HG03280 (cell line): ENCODE results near the gene RAD9A.

Experiments used
- ATAC-seq: cut with Tn5 transposase; IDR thresholded peaks from one replicate; pipeline ENCODE4 v1.9.1; 2021; ENCODE audit warnings: mild to moderate bottlenecking, moderate library complexity; ENCODE audit not compliant: unreplicated experiment

Gene RAD9A

DNA sequence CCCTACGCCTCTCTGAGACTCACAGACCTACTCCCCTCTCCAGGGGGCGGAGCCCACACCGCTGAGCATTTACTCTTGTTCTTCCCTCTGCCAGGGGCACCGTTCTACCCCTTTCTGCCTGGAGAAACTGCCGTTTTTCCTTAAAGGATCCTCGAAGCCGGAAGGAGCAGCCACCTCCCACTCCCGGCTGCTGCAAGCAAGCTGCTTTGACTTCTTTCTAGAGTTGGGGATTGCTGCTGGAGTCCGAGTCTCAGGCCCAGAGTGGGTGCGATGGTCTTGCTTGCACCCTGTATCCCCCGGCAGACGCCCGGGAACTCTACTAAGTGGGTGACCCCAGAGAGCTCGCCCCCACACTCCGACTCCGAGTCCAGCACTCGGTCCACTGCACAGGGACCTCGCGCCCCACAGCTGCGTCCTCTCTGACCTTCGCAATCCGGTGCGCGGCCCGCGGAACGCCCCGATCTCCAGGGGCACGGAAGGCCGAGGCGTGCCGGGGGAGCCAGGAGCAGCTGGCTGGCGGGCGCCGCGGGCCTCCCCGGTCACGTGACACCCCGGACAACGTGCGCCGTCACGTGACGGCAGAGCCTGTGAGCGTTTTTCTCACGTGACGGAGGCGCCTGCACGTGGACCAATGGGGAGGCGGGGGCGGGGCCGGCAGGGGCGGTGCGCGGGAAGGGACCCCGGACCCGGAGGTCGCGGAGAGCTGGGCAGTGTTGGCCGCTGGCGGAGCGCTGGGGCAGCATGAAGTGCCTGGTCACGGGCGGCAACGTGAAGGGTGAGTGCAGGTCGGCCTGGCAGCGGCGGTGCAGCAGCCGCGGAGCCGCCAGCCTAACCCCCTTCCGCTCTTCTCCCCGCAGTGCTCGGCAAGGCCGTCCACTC is at the start of gene RAD9A:
TSS of gene RAD9A (plus strand) at position 683 of the 879 bp plus-strand sequence. CDS start at position 742, 59 bp downstream.
- peak; percentile 66 for ATAC-seq

GRCh38 chr11:67344264-67344663 is 47.5 kb upstream of the RAD9A start:
- no peak for ATAC-seq

DNA sequence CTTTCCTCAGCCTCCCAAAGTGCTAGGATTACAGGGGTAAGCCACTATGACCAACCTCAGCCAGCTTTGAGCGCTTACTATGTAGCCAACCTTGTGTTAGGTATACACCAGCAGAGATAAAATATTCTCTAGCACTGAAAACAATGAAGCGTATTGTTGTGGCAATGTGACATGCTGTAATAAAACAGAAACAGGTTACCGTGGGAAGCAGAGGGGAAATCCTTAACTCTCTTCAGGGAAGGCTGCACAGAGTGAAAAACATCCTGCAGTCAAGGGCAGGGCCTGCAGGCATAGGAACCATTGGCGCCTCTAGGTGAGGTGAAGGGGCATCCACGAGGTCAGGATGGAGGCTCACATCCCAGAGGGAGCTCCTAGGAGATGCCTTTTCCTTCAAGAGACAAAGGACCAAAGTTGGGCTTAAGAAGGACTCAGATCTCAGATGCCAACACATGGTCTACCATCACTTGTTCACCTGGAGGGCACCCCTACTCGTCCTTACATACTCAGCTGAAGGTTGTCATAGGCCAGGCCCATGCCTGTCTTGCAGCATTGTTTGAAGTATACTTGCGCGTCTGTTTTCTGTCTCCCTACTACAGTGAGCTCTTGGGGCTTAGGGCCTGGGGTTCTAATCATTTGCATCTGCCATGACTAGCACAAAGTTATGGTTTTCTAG is 46.4 kb upstream of the RAD9A start:
- no peak for ATAC-seq

DNA sequence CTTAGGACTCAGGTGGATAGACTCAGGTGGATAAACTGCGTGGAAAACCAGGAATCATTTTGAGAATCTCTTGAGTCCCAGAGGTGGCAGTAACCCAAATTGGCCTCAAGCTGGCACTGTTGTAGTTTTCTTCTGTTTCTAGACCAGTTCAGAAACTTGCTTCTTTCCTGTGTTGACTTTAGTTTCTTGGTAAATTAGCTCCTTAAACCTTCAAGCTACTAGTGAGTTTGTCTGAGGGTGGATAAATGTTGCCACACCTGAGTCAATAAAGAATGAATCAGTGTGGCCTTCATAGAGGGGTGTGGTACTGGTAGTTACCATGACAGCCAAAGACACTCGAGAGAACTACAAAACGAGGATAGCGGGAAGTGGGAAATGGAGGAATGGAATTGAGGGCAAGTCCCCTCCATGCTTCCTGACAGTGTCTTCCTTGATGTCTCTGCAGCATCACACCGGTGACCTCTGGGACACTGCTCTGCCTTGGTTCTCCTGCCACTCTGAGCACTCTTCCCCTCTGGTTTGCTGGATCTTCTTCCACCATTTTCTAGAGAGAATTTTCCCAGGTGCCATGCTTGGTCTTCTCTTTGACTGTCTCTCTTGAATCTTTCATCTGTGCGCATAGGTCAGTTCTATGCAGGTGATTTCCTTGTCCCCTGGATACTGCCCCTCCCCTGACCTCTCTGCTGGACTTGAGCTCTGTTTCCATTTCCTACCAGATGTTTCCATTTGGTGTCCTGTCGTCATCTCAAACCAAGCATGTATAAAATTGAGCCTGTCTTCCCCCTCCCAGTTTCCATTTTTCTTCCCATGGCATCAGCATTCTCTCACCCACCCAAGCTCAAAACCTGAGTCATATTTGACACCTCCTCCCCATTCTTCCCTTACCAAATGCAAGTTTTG is 45.6 kb upstream of the RAD9A start:
- ATAC-seq: no peak

DNA sequence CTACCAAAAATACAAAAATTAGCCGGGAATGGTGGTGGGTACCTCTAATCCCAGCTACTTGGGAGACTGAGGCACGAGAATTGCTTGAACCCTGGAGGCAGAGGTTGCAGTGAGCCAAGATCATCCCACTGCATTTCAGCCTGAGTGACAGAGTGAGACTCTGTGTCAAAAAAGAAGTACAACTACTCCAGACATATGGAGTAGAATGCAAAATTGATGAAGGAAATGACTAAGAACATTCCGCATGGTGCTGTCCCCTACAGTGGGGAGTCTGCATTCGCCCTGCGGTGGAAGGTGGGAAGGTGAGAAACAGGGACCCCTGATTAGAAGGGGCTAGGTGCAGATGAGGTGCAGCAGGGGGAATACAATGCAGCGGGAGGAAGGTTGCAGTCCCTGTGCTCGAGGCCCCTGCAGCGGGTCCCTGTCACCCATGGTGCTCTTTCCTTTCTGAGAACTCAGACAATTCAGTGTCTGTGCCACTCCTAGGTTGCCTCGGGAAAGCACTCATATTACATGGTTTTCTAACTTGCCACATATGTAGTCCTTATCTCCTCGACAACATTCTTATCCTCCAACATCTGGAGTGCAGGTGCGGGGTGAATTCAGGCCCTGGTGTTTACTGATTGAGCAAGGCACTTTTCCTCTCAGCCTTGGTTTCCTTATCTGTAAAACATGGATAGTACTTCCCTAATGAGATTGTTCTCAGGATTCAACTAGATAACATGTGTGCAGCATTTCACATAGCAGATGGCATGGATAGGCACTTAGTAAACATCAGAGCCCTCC is 43.6 kb upstream of the RAD9A start:
- ATAC-seq: no peak

- ATAC-seq: no peak
Measured at GRCh38 chr11:67349036-67349435, 42.8 kb upstream of the RAD9A start.

GRCh38 chr11:67349457-67349856 is 42.3 kb upstream of the RAD9A start:
- no peak for ATAC-seq

DNA sequence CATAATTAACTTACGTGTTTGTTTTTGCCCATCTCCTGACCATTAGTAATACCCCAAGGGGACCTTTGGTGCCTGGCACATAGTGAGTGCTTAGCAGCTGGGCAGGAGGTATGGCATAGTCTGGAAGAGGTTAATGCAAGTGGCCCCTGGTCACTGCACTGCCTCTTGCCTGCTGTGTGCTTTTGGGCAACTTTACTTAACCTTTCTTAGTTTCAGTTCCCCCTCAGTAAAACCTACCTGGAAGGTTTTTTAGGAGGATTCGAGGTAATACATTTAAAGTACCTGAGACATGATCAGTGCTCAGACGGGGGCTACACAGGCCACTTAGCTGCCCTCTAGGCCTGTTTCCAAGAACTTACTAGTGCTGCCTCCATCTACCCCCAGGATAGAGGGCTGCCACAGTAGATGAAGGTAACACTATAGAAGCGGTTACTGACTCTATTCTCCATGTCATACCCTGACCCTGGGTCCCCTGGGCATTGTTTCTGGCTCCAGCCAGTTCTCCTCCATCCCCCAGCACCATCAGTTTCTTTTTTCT is 41.8 kb upstream of the RAD9A start:
- ATAC-seq: no peak

- ATAC-seq: no peak
Measured at GRCh38 chr11:67351275-67352005, 40.3 kb upstream of the RAD9A start.

- peak; percentile 18 for ATAC-seq
Measured at GRCh38 chr11:67352546-67353316, 39.1 kb upstream of the RAD9A start.

DNA sequence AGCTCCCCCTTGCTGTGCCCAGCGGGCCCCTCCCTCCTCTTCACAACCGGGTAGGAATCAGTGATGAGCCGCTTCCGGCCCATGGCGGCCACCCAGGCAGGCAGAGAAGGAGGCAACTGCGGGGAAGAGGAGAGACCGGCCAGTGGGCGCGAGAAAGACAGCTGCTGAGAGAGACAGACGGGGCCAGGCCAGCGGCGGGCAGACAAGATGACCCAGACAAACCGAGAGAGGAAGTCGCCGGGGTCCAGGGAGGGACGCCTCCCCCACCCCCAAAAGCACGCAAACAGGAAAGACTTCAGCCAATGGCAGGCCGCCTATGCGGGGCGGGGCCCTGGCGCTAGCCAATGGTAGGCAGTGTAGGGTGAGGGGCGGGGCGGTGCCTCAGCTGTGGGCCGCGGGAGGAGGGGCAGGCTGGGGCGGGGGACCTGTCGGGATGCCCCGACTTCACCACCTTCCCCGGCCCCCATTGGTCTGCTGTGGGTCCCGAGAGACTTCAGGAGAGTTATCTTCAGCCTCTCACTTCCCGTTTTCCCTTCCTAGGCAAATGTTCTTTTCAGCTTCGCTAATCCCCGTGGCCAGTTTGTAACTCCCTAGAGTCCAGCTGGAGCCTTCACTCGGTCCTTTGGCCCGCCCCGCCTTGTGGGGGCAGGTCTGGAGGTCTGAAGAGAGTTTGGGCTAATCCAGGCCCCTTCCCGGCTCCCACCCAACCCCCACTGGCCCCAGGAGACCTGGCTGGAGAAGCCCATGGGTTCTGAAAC is 38.3 kb upstream of the RAD9A start, which contains the start of gene POLD4:
TSS of gene POLD4 (minus strand) at position 230 of the 758 bp plus-strand sequence. CDS start at position 83, 147 bp downstream.
- peak; percentile 76 for ATAC-seq

DNA sequence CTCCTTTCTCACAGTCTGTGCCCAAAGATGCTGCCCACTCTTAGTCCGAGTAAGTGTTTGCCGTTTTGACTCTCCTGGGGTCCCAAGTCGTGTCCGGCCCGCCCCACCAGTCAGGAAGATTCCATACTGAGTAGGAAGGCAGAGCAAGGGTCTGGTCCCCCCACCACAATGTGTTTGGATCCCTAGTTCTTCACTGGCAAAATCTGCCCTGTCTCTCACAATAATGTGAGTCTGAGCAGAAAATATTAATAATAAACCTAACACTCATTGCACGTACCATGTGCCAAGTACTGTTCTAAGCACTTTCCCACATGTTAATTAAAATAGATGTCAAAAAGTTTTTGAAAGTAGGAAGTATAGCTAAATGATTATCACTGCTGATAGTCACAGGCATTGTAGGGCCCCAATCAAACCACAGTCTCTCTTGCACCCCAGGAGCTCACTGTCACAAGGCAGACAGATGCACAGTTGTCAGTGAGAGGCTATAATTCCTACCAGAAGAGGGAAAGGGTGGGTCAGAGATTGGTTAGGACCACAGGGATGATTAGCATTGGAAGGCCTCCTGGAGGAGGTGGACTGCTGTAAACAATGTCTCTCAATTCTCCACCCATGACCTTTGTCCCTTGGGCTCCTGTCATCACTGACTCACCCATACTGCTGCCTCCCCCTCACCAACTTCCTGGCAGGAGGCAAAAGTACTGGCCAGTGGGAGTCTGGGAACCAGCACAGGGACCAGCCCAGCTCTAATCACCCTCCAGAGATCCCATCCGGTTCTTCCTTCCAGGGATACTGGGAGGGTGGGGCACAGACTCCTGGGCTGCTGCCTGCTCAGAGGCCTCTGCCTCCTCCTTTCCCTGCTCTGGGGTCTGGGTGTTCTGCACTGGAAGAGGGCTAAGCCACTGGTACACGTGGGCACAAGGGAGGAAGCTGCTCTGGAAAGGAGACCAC is 37.4 kb upstream of the RAD9A start:
- no peak for ATAC-seq

- ATAC-seq: no peak
Measured at GRCh38 chr11:67355023-67355793, 36.6 kb upstream of the RAD9A start.

DNA sequence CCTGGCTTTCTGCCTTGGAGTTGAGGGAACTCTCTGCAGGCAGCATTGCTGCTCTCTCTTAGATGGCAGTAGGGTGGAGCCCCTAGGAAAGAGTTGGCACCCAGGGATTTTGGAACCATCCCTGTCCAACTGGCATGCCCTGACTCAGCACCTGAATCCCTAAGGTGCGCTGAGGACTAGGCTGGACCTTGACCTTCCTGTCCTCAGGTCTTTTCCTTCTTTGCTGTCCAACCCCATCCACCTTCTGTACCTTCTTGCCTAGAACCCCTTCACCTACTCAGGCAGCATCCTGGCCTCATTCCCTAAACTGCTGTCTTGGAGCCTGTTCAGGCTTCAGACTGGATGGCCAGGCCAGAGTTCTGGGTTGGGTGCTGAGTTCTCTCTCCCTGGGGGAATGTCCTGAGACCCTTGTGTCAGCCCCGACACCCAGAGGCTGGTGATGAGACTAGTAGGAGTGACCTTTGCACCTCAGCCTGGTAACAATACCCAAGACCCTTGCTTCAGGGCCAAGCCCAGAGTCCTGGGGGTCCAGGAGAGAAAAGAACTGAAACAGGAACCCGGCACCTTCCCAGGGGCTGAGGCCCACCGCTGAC is 35.9 kb upstream of the RAD9A start:
- no peak for ATAC-seq

DNA sequence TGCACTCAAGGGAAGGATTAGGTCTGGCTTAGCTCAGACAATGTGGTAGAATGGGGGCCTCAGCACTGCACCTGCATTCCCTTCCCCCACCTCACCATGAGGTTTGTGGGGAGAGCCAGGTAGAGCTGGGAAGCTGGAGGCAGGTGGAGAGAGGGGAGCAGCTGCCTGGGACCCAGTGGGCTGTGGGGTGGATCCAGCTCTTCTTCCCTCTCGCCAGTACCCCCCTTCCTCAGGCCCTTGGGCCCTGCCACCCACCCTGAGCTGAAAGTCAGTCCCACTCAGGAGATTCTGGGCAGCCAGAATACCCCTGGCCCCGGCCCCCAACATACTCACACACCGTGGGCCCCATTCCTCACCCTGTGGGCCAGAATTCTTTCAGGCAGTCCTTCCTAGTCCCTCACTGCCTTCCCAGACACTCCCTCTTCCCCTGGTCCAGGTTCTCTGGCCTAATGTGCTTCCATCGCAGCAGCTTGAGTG is 35.4 kb upstream of the RAD9A start:
- ATAC-seq: no peak
